GM10266 (cell line): Measurements from ENCODE around the gene KRTAP19-8.

Source experiments
- DNase-seq: peaks from one replicate; pipeline ENCODE4 v3.0.0; 2012; ENCODE audit errors: extremely low spot score
- CTCF ChIP-seq: IDR thresholded peaks from 2 replicates; pipeline ENCODE4 v1.5.1; 2012; ENCODE audit warnings: mild to moderate bottlenecking, low read depth; ENCODE audit not compliant: control insufficient read depth, insufficient read depth; ENCODE audit errors: missing control alignments

Gene KRTAP19-8

DNA sequence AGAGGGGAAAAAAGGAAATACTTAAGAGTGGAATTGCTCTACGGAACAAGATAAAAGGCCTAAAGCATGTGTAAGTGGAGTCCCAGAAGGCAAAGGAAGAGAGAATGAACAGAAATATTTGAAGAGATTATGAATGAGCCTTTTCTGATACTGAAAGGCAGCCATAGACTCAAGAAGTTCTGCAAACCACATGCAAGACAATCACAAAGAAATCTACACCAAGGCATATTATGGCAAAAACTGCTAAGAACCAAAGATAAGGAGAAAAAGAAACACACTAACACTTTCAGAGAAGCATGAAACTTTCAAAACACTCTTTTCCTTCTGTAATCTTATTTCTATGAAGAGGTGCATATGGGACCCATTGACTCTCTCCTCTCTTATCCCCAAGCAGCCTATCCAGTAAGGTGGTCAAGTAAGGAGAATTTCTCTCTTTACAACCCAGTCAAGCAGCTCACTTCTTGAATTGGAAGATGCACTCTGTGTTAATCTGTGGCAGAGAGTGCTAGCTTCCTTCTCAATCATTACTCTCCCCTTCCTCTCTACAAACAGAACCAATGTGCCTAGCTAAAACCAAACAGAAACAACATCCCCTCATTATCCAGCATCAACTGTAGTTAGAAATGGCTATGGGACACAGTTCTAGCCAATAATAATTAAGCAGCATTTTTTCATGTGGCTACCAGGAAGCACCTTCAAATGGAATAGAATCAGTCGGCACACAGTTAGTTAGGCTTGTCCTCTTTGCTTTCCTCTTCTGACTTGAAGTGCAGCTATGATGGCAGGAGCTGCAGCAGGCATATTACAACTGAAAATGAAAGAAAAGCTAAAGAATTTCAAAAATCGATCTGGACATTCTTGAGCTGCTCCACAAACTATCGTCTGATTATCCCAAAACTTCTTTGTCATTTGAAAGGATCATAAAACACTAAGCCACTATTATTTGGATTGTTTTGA, 25.9 kb downstream of the KRTAP19-8 start:
- DNase-seq = no peak
- TF ChIP-seq CTCF = no peak

DNA sequence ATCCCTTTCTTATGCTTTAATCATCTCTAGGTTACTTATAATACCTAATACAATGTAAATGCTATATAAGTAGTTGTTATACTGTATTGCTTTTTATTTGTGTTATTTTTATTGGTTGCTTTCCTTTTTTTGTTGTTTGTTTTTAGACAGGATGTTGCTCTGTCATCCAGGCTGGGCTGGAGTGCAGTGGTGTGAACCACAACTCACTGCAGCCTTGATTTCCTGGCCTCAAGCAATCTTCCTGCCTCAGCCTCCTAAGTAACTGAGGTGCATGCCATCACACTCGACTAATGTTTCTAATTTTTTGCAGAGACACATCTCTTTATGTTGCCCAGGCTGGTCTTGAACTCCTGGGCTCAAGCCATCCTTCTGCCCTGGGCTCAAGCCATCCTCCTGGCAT, 26.9 kb downstream of the KRTAP19-8 start:
- no peak for DNase-seq
- TF ChIP-seq CTCF = no peak

DNA sequence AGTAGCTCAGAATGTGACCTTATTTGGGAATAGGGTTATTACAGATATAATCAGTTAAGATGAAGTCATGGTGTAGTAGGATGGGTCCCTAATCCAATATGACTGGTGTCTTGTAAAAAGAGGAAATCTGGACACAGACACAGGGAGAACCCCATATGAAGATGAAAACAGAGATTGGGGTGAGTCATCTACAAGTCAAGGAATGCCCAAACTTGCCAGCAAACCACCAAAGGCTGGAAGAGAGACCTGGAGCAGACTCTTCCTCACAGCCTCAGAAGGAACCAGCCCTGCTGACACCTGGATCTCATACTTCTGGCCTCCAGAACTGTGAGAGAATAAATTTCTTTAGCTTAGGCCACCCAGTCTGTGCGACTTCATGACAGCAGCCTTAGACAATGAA, 29.9 kb downstream of the KRTAP19-8 start:
- no peak for DNase-seq
- TF ChIP-seq CTCF = no peak

GRCh38 chr21:31005019-31005418, 33.3 kb downstream of the KRTAP19-8 start:
- no peak for TF ChIP-seq CTCF
- DNase-seq = no peak

DNA sequence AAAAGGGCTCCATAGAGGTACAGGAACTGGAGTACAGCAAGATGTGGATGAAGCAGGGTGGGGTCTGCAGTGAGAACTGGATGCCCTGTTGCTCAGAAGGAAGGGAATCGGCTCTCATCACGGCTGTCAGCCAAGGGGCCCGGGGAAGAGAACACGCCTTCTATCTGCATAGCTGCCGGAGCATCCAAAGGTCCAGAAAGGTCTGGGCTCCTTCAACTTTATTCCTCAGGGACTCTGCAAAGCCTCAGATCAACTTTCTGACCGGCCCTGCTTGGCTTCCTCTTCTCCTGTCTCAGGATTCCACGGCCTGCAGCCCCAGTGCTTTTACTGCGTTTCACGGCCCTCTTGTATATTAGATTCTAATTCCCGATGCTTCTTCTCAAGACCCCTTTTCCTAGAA, 34.8 kb downstream of the KRTAP19-8 start:
- no peak for DNase-seq
- TF ChIP-seq CTCF = no peak

DNA sequence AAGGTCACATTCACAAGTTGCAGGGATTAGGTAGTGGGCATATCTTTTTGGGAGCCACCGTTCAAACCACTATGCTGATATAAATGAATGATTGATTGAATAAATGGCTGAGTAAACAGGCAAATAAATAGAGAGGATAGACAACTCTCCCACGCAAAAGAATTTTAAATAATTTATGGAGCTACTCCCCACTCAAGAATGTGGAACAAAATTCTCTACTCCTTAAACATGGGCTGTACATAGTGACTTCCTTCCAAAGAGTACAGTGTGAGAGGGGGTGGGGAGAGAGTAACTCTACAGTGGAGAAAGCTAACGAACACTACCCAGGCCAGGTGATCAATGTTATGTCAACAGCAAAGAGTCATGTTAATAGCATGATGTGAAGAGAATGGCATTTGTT, 40.7 kb downstream of the KRTAP19-8 start:
- no peak for TF ChIP-seq CTCF
- DNase-seq = no peak

DNA sequence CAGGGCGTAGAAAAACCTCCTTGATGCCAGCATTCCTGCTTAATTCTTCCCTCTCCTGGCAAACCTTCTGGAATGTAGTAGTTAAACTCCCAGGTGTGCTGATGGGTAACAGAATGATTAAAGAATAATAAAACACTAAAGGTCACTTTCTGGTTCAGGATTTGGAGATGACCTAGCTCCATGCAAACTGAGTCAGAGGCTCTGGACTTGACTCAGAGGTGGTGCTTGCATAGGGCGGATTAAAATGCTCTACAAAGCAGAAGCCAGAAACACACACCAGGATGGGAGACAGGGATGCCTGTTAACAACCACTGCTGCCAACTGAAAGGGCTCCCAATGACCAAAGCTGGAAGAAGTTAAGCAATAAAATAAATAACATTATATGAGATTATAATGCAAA, 41.5 kb downstream of the KRTAP19-8 start:
- no peak for DNase-seq
- TF ChIP-seq CTCF = no peak
